B cell (primary cell): ENCODE measurements around the gene OPA1.

Source experiments
- EZH2 ChIP-seq: IDR thresholded peaks from 2 replicates; pipeline ENCODE4 v1.6.1; 2012; ENCODE audit warnings: borderline replicate concordance, low read depth, mild to moderate bottlenecking, moderate library complexity, low read length; ENCODE audit not compliant: insufficient read depth, poor library complexity, severe bottlenecking
- TF ChIP-seq, protein P1 (sequence below): fragments of 200-600 bp; IDR thresholded peaks from one replicate; pipeline ENCODE4 v1.8.0; 2022; ENCODE audit warnings: antibody characterized with exemption, mild to moderate bottlenecking

DNA sequence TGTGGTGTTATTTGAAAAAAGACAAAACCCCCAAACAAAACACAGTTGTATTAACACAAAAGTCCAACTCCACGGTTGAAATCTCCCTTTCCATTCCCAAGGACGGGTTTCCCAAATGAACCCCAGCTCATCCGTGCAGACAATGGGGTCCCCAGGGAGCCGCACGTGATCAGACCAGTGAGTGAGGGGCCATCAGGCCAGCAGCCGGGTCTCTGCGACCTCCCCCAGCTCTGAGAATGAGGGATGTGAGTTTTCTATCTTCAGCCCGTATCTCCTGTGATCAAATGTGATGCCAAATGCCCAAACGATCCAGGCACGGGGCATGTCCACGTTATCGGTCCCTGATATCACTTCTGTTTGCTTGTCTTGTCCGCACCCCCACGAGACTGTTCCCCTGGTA lies 138.0 kb downstream of the OPA1 start:
- TF ChIP-seq EZH2, result no peak
- TF ChIP-seq, protein P1, sequence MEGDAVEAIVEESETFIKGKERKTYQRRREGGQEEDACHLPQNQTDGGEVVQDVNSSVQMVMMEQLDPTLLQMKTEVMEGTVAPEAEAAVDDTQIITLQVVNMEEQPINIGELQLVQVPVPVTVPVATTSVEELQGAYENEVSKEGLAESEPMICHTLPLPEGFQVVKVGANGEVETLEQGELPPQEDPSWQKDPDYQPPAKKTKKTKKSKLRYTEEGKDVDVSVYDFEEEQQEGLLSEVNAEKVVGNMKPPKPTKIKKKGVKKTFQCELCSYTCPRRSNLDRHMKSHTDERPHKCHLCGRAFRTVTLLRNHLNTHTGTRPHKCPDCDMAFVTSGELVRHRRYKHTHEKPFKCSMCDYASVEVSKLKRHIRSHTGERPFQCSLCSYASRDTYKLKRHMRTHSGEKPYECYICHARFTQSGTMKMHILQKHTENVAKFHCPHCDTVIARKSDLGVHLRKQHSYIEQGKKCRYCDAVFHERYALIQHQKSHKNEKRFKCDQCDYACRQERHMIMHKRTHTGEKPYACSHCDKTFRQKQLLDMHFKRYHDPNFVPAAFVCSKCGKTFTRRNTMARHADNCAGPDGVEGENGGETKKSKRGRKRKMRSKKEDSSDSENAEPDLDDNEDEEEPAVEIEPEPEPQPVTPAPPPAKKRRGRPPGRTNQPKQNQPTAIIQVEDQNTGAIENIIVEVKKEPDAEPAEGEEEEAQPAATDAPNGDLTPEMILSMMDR, result no peak
